A549 treated with DMSO at 1 μM for 4 hours (cell line): Measurements from ENCODE around the gene LSM6. TPM values are rescaled to one million over a fixed set of nuclear protein-coding genes. Genes with fewer than 3 reads are reported as not detected.

ENCODE experiments used
- total RNA-seq: library from RNA; stranded (reverse); fragments of 200-300 nt; extraction: Qiagen RNA extraction; gene quantifications from 5 replicates; pipeline ENCODE4 v1.2.3, GENCODE V29; 2022; ENCODE audit warnings: low read depth

Gene LSM6
- total RNA-seq = 32.6 to 44.0 TPM (median 35.7 TPM) in 5 replicates

GRCh38 chr4:146175541-146176453 lies at the start of gene LSM6:
Gene LSM6 (plus strand): TSS chr4:146175718. CDS start chr4:146182922, 7,204 bp downstream.

GRCh38 chr4:146214238-146214637 lies 38.7 kb downstream of the LSM6 start, which contains the start of gene REELD1:
Gene REELD1 (plus strand): TSS chr4:146214538. CDS start chr4:146216953, 2,415 bp downstream.

Other genes with a start within 250 kb of the LSM6 start
- 3.6 to 5.1 TPM (median 4.5 TPM) in 5 replicates for gene ZNF827, start 236.9 kb upstream of the LSM6 start, total RNA-seq
- gene REELD1, start 38.8 kb downstream of the LSM6 start, total RNA-seq = not detected in 5 replicates